Measurements from ENCODE around the gene DAZ1.
"Not testable (repeated sequence)": the region's sequence is repeated elsewhere in the genome, so short reads cannot be mapped to it uniquely, and the experiment has no call there.

DAZ1 gene

GRCh38 chrY:23198908-23199307, at the start of gene DAZ1:
DAZ1 (minus strand) TSS chrY:23199008; CDS start chrY:23198800, 208 bp downstream.
- DNase-seq, result not testable (repeated sequence)

DNA sequence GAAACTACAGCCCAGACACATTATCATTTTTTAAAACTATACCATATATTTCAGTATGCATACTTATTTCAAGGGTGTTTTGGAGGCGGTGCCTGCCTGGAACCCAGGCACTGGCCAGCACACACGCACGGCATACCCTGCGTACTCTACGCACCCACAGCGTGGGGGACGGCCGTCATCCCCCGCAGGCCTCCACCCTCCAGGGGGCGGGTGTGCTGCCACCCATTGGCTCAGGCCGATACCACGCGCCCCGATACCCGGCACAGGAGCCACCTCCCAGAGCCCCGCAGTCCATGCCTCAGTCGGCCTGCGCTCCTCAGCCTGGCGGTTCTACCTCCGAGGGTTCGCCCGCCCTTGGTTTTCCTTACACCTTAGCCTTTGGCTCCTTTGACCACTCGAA, 20.4 kb upstream of the DAZ1 start, which contains the start of gene DAZ2:
DAZ2 (plus strand) TSS at position 301 of the 400 bp plus-strand sequence. CDS start 208 bp downstream, outside the sequence.
- DNase-seq, result not testable (repeated sequence)

DNA sequence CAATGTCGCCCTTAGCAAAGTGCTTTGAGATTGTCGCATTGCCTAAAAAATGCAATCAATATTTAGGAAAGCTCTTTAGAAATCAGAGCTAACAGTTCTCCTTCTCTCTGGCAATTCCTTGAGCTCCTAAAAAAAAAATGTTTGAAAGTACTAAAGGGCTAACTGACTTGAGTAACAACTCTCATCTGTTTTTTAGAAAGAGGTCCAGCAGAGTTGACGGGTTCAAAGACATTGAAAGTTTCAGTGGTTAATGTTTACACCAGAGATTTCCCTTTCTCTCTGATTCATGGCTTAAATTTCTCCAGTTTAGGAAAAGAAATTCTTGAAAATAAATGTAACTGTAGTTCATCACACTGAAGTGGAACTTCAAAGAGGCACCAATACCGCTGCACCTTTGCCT, 11.9 kb upstream of the DAZ1 start:
- DNase-seq, result not testable (repeated sequence)

GRCh38 chrY:23209802-23210495, 11.1 kb upstream of the DAZ1 start:
- DNase-seq, result not testable (repeated sequence)

- DNase-seq, result not testable (repeated sequence)
These were observed 8.6 kb upstream of the DAZ1 start for GRCh38 chrY:23207455-23207854.

Data from cortex of kidney (tissue), 1 donor.